Measurements from ENCODE around the gene POLD3. TPM values are rescaled to one million over a fixed set of nuclear protein-coding genes. Genes with fewer than 3 reads are reported as not detected.

The POLD3 gene
- total RNA-seq, 1 experiment from 2014 or later = 18.9 TPM

DNA sequence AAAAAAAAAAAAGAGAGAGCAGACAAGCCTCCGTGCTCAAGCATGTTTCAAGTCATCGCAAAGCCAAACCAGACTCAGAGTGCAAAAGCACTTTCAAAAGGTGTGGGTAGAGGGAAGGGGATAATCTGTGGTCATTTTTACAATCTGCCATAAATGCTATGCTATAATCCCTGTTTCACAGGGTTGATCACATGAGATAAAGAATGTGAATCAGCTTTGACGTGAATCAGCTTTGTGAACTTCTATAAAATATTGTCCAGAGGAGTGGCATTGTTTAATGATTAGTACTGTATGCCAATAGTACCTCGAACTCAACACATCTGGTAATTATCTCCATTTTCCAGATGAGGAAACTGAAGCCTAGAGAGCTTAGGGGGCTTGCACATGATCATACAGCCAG lies 20.0 kb upstream of the POLD3 start:
- no peak overlapping the region for H3K4me2 ChIP-seq (ENCODE audit: low read length)
- TF ChIP-seq EZH2phosphoT487 (IDR thresholded peaks at IDR 0.05; ENCODE audit: borderline replicate concordance) (no peak), ZNF274 (IDR thresholded peaks at IDR 0.05; ENCODE audit: low read depth, low read length) (no peak), ELF1 (IDR thresholded peaks at IDR 0.05; ENCODE audit: borderline replicate concordance, low read depth) (no peak)
- TF ChIP-seq, protein P1, sequence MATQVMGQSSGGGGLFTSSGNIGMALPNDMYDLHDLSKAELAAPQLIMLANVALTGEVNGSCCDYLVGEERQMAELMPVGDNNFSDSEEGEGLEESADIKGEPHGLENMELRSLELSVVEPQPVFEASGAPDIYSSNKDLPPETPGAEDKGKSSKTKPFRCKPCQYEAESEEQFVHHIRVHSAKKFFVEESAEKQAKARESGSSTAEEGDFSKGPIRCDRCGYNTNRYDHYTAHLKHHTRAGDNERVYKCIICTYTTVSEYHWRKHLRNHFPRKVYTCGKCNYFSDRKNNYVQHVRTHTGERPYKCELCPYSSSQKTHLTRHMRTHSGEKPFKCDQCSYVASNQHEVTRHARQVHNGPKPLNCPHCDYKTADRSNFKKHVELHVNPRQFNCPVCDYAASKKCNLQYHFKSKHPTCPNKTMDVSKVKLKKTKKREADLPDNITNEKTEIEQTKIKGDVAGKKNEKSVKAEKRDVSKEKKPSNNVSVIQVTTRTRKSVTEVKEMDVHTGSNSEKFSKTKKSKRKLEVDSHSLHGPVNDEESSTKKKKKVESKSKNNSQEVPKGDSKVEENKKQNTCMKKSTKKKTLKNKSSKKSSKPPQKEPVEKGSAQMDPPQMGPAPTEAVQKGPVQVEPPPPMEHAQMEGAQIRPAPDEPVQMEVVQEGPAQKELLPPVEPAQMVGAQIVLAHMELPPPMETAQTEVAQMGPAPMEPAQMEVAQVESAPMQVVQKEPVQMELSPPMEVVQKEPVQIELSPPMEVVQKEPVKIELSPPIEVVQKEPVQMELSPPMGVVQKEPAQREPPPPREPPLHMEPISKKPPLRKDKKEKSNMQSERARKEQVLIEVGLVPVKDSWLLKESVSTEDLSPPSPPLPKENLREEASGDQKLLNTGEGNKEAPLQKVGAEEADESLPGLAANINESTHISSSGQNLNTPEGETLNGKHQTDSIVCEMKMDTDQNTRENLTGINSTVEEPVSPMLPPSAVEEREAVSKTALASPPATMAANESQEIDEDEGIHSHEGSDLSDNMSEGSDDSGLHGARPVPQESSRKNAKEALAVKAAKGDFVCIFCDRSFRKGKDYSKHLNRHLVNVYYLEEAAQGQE (IDR thresholded peaks at IDR 0.05; ENCODE audit: low read depth) = no peak
- no peak overlapping the region for H2AFZ ChIP-seq (ENCODE audit: low read depth, low read length, poor library complexity, severe bottlenecking)
- H3K4me1 ChIP-seq (ENCODE audit: control insufficient read depth in 1 of 2, insufficient read depth in 2 of 2, low read length in 2 of 2) = no peaks in the 10 kb centered on the region
- H3K9me2 ChIP-seq (ENCODE audit: insufficient read depth) = no peaks in the 10 kb centered on the region
- no peak overlapping the region for H3K4me3 ChIP-seq (replicated peaks in 1 of 2; ENCODE audit: low read depth in 1 of 2, low read length in 2 of 2)
- BruUV-seq (replicated peaks) = no TSS peak
- no peaks in the 10 kb centered on the region for H3K9me3 ChIP-seq (ENCODE audit: control insufficient read depth in 1 of 2, insufficient read depth in 1 of 2, low read depth in 1 of 2, low read length in 2 of 2)
- ATAC-seq (no peak), DNase-seq (ENCODE audit: low read depth, low spot score) (no peak)
- H3K79me2 ChIP-seq (ENCODE audit: insufficient read depth, low read length) = no peaks in the 10 kb centered on the region
- no peaks in the 10 kb centered on the region for H3K27me3 ChIP-seq (ENCODE audit: insufficient read depth, low read length)
- no peaks in the 10 kb centered on the region for H3K36me3 ChIP-seq (ENCODE audit: control insufficient read depth in 1 of 2, insufficient read depth in 2 of 2, low read length in 2 of 2)
- intact Hi-C loops (cut with micrococcal nuclease) = no loop called here
- POLR2A ChIA-PET = no interaction called here
- no peak overlapping the region for H3K27ac ChIP-seq (ENCODE audit: low read depth, low read length)
- H4K20me1 ChIP-seq (ENCODE audit: insufficient read depth) = no peaks in the 10 kb centered on the region
- RAD21 ChIA-PET (ENCODE audit: low non-redundant PET in 1 of 2, low total read pairs in 2 of 2, uncharacterized antibody in 2 of 2, unreplicated experiment in 2 of 2) = interaction anchor here in 1 of 2 experiments (1.8 kb wide), 1 partner anchor 119 kb away, joined by 6 read pairs; no protein-coding TSS in a partner anchor
- no peak overlapping the region for H3K9ac ChIP-seq (ENCODE audit: low read length)
- CTCF ChIA-PET = interaction anchor here (2.3 to 4.4 kb wide), 3 partner anchors 84 to 317 kb away, joined by 16 to 120 read pairs (median 27); no protein-coding TSS in a partner anchor

DNA sequence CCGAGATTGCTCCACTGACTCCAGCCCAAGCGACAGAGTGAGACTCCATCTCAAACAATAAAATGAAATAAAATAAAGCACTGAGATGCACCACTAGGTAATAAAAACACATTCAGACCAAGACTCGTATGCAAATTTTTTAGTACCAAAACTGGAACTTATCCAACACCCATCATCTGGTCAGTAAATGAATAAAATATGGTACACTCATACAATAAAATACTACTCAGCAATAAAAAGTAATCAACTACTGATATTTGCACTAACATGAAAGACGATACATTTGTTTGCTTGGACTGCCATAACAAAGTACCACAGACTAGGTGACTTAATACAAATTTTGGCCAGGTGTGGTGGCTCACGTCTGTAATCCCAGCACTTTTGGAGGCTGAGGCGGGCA lies 17.8 kb upstream of the POLD3 start:
- intact Hi-C loops (cut with micrococcal nuclease) = no loop called here
- Histone ChIP-seq H3K9me2 (ENCODE audit: insufficient read depth) (no peaks in the 10 kb centered on the region), H3K27me3 (ENCODE audit: insufficient read depth, low read length) (no peaks in the 10 kb centered on the region), H3K4me3 (replicated peaks in 1 of 2; ENCODE audit: low read depth in 1 of 2, low read length in 2 of 2) (no peak overlapping the region), H3K4me1 (ENCODE audit: control insufficient read depth in 1 of 2, insufficient read depth in 2 of 2, low read length in 2 of 2) (no peaks in the 10 kb centered on the region), H3K9me3 (ENCODE audit: control insufficient read depth in 1 of 2, insufficient read depth in 1 of 2, low read depth in 1 of 2, low read length in 2 of 2) (no peaks in the 10 kb centered on the region), H3K79me2 (ENCODE audit: insufficient read depth, low read length) (no peaks in the 10 kb centered on the region), H3K27ac (ENCODE audit: low read depth, low read length) (no peak overlapping the region), H3K4me2 (ENCODE audit: low read length) (no peak overlapping the region), H3K36me3 (ENCODE audit: control insufficient read depth in 1 of 2, insufficient read depth in 2 of 2, low read length in 2 of 2) (no peaks in the 10 kb centered on the region), H4K20me1 (ENCODE audit: insufficient read depth) (no peaks in the 10 kb centered on the region), H2AFZ (ENCODE audit: low read depth, low read length, poor library complexity, severe bottlenecking) (no peak overlapping the region), H3K9ac (ENCODE audit: low read length) (no peak overlapping the region)
- DNase-seq (ENCODE audit: low read depth, low spot score) (no peak), ATAC-seq (no peak)
- ChIA-PET CTCF (interaction anchor here (1.9 kb wide), 1 partner anchor 121 kb away, joined by 8 read pairs; no protein-coding TSS in a partner anchor), POLR2A (no interaction called here), RAD21 (ENCODE audit: low non-redundant PET in 1 of 2, low total read pairs in 2 of 2, uncharacterized antibody in 2 of 2, unreplicated experiment in 2 of 2) (no interaction called here)
- BruUV-seq (replicated peaks) = no TSS peak
- TF ChIP-seq ELF1 (IDR thresholded peaks at IDR 0.05; ENCODE audit: borderline replicate concordance, low read depth) = no peak
- TF ChIP-seq, protein P2, sequence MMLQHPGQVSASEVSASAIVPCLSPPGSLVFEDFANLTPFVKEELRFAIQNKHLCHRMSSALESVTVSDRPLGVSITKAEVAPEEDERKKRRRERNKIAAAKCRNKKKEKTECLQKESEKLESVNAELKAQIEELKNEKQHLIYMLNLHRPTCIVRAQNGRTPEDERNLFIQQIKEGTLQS (IDR thresholded peaks at IDR 0.05) = no peak
- TF ChIP-seq CEBPB (IDR thresholded peaks at IDR 0.05; ENCODE audit: low read depth) = no peak
- TF ChIP-seq EZH2phosphoT487 (IDR thresholded peaks at IDR 0.05; ENCODE audit: borderline replicate concordance) = no peak
- TF ChIP-seq, protein P3, sequence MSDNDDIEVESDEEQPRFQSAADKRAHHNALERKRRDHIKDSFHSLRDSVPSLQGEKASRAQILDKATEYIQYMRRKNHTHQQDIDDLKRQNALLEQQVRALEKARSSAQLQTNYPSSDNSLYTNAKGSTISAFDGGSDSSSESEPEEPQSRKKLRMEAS (IDR thresholded peaks at IDR 0.05) = no peak
- no peak for TF ChIP-seq POLR2AphosphoS5 (IDR thresholded peaks at IDR 0.05; ENCODE audit: low read depth, low read length)
- TF ChIP-seq TCF7L2 (IDR thresholded peaks at IDR 0.05; ENCODE audit: borderline replicate concordance, extremely low read depth, insufficient read depth, insufficient read length) = no peak
- no peak for TF ChIP-seq SIN3A (IDR thresholded peaks at IDR 0.05; ENCODE audit: low read depth)
- TF ChIP-seq ZNF274 (IDR thresholded peaks at IDR 0.05; ENCODE audit: low read depth, low read length) = no peak
- TF ChIP-seq POLR2A (IDR thresholded peaks at IDR 0.05; ENCODE audit: borderline replicate concordance, extremely low read depth, insufficient read depth, insufficient read length) = no peak
- TF ChIP-seq YY1 (IDR thresholded peaks at IDR 0.05; ENCODE audit: extremely low read depth, insufficient replicate concordance, low read depth, low read length) = no peak
- no peak for TF ChIP-seq CBX3 (IDR thresholded peaks at IDR 0.05; ENCODE audit: low read depth)
- no peak for TF ChIP-seq SP1 (IDR thresholded peaks at IDR 0.05; ENCODE audit: low read depth)
- TF ChIP-seq ZFX (IDR thresholded peaks at IDR 0.05) = no peak
- no peak for TF ChIP-seq EGR1 (IDR thresholded peaks at IDR 0.05; ENCODE audit: low read depth)
- TF ChIP-seq SRF (IDR thresholded peaks at IDR 0.05; ENCODE audit: low read depth) = no peak
- TF ChIP-seq JUND (IDR thresholded peaks at IDR 0.05) = no peak
